Suppressor macrophage treated with lipopolysaccharide for 1 hour (primary cell): ENCODE measurements around the gene EFNA1.

Experiments
- DNase-seq, 3 donors: peaks; one replicate each; pipeline ENCODE4 v3.0.0-alpha.2; 2020 to 2022

EFNA1 gene

DNA sequence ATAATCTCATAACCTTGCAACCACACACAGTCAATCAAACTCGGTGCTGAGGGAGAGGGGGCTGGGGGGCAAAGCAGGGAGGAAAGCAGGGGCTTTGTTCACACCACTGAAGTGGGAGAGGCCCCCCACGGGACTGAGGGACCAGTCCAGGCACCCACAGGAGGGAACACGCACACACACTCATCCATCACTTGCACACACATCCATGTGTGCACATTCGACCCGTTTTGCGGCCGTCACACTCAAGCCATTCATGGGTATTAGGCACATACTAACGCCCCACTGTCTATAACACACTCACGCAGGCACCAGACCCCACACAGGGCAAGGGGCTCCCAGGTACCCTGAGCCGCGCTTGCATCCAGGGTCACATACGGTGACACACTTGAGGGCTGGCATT is 35.0 kb upstream of the EFNA1 start:
- DNase-seq, result peak in 1 of 3 donors; percentile 5

DNA sequence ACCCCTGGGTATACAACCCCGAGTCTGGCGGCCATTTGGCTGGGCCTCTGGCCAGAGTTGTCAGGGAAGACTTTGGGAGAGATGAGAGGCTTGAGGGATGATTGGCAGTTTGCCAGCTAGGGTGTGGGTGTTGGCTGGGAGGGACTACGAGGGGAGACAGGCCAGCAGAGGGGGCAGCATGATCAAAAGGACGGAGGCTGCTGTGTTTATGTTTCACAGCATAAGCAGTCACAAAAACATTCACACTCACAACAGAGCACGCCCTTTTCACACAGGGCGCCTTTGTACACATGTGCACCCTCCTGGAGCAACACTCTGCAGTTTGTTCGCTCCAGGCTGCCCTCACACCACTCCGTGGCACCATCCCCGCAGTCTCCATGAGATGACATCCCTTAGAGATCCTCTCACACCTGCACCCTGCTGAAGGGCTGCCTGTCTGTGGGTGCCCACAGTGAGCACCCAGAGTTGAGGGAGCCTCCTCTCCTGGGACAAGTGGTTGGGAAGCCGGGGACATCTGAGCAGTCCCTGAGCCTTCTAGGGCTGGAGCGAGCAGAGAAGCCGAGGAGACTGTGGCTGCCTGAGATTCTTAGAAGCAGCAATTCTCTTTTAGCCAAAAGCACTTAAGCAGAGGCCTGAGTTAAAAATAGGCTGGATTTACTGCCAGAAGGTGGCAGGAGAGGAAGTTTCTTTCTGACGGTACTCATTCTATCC is 33.6 kb upstream of the EFNA1 start:
- peak; percentile 39 to 47 (median 41) for DNase-seq

DNA sequence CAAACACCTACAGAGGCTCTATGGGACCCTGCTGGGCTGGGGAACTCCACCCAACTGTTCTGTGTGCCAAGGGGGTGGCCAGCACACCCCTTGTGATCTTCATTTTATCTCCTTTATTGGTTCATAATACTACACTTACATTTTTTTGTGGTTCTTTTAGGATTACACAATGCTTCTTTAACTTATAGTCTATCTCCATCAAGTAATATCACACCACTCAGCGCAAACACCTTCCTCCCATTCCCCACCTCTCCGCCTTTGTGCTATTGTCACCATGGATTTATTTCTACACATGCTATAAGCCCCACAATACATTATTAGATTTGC is 33.1 kb upstream of the EFNA1 start:
- DNase-seq, result no peak

DNA sequence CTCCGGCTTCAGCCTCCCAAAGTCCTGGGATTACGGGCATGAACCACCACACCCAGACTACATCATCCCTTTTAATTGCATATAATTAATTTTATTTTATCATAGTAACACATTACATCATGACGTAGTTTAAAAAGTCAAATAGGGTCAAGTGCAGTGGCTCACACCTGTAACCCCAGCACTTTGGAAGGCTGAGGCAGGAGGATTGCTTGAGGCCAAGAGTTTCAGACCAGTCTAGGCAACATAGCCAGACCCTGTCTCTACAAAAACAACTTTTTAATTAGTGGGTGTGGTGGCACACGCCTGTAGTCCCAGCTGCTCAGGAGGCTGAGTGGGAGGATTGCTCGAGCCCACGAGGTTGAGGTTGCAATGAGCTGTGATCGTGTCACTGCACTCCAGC is 28.3 kb upstream of the EFNA1 start:
- DNase-seq, result no peak

DNA sequence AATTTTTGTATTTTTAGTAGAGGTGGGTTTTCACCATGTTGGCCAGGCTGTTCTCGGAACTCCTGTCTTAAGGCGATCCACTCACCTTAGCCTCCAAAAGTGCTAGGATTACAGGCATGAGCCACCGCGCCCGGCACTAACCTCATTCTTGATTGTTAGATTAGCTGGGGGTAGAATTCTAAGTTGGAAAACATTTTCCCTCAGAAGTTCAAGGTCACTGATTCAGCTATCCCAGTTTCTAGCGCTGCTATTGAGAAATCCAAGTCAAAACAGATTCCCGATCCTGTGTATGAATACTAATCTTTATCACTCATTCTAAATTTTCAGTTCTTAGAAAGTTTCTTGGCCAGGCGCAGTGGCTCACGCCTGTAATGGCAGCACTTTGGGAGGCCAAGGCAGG is 24.4 kb upstream of the EFNA1 start:
- no peak for DNase-seq

DNA sequence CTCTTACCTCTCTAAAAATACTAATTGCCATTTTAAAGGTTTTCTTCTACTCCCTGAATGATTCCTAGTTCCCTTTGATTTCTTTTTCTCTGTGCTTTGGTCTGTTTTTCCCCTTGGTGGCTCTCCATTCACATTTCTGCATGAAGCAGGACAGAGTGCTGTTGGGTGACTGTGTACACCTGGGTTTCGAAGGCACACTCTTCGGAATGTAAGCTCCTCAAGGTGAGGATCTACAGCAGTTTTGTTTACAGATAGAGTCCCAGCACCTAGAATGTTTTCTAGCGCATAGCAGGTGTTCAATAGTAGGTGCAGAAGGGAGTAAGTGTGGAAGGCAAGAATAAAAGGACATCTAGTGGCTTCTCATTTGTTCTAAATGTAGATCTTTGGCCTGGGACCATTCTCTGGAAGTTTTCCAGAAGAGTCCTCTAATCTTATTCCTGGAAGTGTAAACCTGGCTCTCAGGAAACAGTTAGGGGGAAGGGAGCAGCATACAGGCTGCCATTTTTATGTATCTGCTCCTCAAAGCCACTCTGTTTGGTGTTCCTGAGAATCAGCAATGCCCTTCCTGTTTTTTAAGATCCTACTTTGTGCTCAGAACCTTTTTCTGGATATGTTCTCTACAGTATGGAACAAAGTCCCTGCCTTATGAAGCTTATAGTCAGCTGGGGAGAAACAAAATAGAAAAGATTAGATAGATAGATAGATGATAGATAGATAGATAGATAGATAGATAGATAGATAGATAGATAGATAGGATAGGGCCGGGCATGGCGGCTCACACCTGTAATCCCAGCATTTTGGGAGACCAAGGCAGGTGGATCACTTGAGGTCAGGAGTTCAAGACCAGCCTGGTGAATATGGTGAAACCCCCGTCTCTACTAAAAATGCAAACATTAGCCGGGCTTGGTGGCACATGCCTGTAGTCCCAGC is 22.8 kb upstream of the EFNA1 start:
- no peak for DNase-seq

DNA sequence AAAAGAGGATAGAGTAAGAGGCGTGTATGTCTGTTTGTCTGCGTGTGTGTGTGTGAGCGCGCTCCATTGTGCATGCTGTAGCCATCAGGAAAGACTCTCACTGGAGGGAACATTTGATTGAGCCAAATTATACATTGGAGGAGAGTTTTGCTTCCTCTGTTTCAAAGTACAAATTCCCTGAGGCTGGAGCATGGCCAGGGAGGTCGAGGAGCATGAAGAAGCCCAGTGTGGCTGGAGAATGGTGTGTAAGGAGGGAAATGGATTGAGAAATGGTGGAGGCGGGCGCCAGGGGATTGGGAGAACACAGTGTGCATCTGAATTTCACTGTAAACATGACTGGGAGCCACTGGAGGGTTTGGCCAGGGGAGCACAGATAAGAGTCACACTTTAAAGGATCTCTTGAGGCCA is 22.1 kb upstream of the EFNA1 start:
- DNase-seq, result no peak

DNA sequence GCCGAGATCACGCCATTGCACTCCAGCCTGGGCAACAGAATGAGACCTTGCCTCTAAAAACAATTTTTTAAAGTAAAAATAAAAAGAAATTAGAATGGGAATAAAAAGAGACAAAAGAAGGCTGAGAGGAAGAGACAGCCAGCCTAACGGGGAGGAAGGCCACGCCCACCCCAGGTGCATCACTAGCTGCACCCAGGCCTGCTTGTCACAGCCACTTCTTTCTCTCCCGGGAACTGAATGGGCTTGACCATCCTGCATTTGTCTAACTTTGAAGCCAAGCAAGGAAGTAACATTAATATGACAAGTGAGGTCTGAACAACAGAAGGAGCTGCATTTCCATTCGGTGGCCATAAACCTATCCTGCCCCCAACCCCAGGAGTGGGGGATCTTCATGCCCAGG is 20.8 kb upstream of the EFNA1 start:
- no peak for DNase-seq

DNA sequence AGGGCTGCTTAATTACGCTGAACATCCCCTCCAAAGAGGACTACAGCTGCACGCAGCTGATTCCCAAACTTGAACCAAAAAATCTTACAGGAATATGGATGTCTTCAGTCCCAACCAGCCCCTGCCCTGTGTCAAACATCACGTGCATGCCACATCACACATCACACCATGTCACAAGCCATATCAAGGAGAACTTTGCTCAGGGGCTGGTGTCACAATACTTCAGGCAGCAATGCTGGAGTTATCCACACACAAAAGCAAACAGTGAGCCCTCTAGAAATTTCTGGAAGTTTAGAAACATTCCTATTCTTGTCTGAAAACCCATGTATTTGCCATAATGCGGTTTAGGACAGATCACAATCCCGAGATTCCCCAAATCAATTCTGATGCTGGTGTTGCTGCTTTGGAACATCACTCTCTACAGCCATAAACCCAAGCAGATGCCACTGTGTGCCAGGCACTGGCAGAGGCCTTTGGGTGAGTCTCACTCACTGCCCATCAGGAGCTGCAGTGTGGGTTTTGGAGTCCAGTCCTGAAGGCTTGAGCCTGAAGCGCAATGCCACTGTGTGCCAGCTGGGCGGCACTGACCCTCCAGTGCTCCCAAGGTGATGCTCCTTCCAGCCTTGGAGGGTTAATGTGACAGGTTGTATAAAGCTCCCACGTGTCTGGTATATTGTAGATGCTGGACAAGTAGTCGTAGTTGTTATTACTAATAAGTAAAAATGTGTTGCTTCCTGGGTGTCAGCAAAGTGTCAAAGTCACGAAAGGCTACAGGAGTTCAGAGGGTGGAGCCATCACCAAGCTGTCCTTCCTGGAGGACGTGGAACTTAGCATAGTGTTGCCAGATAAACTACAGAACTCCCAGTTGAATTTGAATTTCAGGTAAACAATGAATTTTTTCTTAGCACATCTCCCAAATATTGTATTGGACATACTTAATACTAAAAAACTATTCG is 20.1 kb upstream of the EFNA1 start:
- DNase-seq, result no peak

DNA sequence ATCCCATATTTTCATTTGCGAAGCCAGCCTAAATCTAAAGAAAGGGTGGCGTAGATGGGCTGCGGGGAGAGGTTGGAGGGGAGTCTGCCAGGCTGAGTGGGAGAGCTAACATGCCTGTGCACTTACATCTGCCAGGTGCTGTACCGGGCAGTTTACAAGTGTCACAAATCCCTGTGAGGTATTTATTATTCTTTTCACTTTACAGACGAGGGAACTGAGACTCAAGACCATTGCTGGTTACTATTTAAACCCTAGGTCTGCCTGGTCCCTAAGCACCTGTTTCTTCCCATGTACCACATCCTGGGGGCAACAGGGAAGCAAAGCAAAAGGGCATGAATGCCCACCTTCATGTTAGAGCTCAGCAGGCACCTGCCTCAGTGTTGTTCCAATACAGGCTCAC is 19.4 kb upstream of the EFNA1 start:
- no peak for DNase-seq

DNA sequence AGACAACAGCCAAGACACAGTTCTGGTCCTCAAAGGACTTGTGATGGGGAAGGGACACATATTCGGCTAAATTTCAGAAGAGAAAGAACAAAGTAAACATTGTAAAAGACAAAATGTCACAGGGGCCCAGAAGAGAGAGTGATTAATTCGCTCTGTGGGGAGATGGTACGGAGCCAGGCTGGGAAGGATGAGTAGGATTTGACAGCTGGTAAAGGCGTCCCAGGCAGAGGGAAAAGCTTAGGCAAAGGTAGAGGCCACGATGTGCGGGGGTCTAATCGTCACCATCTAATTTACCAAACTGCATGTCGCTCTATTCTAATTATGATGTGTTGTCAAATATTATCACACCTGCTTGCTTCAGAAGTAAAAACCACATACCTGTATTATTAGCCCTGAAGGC is 17.3 kb upstream of the EFNA1 start:
- DNase-seq, result no peak

DNA sequence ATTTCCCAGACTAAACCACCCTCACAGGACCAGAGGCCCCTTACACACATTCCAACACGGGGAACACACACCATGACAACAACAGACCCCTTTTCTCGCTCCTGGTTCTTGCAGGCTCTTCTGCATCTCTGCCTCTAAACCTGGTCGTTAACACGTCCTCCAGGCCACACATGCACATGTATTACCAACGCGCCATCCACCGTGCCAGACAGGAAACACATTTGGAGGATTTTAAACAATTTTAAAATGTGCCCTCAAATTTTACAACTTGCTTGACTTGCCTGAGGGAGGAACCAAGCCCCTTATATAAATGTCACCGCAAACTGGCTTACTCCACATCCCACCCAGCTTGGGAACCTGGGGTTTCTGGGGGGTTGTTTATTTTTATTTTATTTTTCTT is 16.9 kb upstream of the EFNA1 start:
- DNase-seq, result no peak

DNA sequence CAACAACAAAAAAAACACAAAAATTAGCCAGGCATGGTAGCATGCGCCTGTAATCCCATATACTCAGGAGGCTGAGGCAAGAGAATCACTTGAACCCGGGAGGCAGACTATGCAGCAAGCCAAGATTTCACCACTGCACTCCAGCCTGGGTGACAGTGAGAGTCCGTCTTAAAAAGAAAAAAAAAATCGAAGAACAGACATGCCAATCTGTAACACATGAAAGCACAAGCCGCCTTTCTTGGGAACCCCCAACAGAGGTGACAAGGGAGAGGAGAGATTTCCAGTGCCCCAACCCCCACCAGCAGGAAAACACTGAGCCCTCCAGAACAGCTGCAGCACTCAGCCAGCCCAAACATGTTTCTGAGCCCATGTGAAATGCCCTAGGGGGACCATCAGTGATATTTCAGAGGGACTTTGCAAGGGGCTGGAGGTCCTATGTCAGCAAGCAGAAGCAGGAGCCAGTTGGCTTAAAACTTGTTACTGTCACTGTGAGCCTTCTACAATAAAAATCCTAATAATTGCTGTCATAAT is 14.2 kb upstream of the EFNA1 start:
- no peak for DNase-seq

DNA sequence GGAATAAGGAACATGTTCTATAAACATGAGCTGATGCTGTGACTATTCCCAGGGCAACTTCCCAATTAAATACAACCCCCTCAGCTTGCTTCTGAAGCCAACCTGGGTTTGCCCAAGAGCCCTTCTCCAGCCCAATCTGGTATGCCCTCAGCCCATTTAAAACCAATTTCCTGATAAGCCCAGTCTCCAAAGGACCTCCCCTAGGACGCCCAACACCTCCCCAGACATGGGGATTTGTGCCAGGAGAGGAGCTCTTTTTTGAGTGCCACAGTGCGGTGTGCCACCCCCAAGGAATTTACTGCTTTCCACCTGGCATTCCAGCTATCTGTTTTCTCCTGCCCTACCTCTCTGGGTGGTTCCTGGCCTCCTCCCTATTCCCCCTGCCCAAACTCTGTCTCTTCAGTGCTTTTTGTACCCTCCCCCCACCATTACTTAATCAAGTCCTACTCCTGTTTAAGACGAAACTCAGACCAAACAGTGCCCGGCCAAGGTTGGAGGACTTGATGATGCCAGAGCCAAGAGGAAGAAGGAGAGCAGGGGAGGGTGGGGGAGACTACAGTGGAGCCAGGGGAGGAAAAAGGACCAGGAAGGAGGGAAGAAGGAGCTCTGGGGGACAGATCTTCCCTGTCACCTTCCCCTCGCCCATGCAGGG is 11.4 kb upstream of the EFNA1 start:
- DNase-seq, result no peak

DNA sequence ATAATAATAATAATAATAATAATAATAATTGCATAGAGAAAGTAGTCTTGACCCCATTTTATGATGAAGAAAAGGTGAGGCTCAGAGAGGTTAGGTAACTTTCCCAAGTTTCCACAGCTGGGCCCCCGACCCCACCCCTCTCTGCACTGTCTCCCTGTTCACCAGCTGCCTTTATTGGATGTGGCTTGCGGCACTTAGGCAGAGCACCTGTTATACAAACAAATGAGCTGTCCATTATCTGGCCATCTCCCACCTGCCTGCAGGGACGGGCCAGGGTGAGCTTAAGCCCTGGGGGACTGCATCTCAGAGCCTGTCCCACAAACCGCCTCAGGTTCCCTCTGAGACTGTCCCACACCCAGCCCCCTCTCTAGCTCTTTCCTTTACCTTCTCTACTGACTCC is 10.1 kb upstream of the EFNA1 start:
- peak in 1 of 3 donors; percentile 7 for DNase-seq

DNA sequence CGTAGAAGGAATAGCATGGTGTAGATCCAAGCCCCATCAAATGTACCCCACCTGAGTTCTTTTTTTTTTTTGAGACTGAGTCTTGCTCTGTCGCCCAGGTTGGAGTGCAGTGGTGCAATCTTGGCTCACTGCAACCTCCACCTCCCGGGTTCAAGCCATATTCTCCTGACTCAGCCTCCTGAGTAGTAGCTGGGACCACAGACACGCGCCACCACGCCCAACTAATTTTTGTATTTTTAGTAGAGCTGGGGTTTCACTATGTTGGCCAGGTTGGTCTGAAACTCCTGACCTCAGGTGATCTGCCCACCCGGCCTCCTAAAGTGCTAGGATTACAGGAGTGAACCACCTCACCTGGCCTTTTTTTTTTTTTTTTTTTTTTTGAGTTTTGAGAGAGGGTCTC is 9.6 kb upstream of the EFNA1 start:
- peak in 1 of 3 donors; percentile 2 for DNase-seq

DNA sequence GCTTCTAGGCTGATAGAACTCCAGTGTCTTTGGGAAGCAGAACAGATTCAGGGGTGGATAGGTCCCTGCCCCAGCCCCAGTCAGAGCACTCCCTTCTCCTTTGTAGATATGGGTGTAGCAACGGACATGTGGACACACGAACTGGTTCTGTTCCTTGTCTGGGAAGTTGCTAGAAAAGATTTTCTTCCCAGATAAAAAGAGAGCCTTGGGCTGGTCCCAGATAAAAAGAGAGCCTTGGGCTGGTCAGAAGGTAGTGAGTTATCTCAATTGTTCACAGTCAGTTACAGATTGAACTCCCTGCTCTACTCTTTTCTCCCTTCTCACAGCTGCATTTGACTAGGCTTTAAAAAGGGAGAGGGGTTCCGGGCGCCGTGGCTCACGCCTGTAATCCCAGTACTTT is 7.4 kb upstream of the EFNA1 start:
- no peak for DNase-seq

DNA sequence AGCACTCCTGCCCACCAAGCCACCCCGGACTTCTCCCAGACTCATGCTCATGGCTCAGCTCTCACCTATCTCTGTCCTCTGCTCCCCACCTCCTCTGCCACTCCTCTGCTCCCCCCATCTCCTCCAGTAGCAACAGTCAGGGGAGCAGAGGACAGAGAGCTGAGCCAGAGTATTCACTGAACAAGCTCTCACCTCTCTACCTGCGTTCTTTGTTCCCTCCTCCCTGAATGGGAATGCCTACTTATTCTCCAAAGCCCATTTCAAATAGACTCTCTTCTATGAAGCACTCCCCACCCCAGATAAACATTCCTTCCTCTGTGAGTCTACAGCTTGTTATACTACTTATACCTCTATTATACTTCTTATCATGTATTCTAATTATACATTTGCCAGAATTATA is 6.4 kb upstream of the EFNA1 start:
- no peak for DNase-seq

DNA sequence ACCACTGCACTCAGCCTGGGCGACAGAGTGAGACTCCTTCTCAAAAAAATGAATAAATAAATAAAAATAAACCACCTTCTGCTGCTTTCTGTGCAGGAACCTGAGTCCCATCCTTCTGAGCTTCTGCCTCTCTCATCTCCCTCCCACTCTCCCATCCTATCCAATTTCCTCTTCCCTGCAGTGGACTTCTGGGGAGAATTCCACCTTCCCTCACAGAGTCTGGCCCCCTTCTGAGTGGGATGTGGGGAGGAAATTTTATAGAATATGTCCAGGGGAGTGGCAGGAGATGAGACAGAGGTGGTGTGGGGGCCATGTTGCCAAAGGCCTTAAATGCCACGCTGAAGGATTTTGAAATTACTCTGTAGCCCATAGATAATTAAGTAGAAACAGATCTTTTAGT is 5.4 kb upstream of the EFNA1 start:
- DNase-seq, result no peak

DNA sequence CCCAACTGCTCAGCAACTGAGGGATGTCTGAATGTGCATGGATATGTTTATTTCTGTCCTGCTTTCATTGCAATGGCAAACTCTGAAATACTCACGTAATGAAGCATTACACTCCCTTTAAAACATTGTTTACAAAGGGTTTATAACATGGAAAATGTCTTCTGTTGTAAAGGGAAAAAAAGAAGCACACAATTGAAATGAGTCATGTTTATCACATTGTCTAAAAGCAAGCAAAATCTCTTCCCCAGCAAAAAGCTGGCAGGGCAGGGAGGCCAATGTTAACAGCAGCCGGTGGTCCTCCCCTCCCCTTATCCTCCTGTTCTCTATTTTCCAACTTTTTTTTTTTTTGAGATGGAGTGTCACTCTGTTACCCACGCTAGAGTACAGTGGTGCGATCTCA is 3.9 kb upstream of the EFNA1 start:
- no peak for DNase-seq

DNA sequence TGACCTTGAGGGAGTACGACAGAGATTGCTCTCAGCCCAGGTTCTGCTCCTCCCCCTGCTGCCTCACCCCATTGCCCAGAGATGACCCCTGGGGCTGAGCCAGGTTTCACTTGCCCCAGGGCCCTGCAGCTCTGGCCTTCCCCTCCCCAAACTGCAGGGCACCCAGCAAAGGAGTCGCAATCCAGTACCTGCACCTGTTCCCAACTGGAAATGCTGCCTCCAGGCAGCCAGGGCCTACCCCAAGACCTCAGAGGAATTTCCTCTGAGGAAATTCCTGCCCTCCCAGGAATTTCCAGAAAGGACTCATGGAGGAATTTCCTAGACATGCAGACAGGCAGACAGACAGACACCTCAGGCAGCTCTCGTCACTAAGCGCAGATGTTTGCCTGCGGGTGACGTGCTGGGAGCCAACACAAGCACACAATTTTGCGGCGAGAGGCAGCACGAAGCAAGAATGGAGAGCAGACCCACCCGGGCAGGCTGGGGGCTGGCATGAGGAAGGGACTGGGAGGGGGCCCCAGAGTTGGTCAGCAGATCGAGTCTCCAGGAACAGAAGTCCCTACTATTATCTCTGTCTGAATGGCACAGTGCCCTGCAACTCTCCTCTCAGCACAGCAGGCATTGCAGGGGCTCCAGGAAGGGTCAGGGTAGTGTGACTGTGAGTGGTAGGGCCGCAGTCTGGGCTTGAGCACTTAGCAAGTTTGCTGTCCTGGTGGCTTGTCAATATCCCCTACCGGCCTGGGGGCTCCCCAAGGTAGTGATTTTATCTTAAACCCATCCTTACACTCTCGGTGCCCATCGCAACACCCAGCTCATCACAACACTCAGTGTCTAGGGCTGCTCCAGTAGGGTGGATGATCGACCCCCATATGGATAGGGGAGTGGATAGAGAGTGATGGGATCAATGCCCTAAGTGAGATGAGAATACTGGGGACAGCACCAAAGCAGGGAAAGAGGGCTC is 2.9 kb upstream of the EFNA1 start:
- DNase-seq, result peak; percentile 38 to 65 (median 45)
